K562 (cell line): ENCODE measurements around the gene NECTIN3. TPM values are rescaled to one million over a fixed set of nuclear protein-coding genes. Genes with fewer than 3 reads are reported as not detected.

Experiments
- ATAC-seq: fragments of 200-7000 bp; cut with Tn5 transposase; 3 replicates; pipeline ENCODE4 v1.9.1; 2020; ENCODE audit warnings: moderate library complexity
- BruUV-seq: library from RNA; stranded (reverse); fragments of 400-500 nt; replicated peaks from 2 replicates; lab custom pipeline; 2021; lab: Mats Ljungman, UMichigan
- CTCF ChIA-PET: fragments of 300-600 bp; formaldehyde crosslinking; extraction: SDS; loops from one replicate; lab custom pipeline; 2021; ENCODE audit warnings: low intra/inter-chr PET ratio; lab: Yijun Ruan, JAX
- POLR2A ChIA-PET: fragments of 300-600, 350-650 bp; sonication (Branson Sonifier 250); formaldehyde crosslinking; extraction: SDS; loops from one replicate; lab custom pipeline; 2021; ENCODE audit warnings: antibody characterized with exemption, inconsistent platforms; lab: Yijun Ruan, JAX
- DNase-seq, 4 experiments: peaks; one replicate each; pipeline versions ENCODE4 v3.0.0 to v3.0.0-alpha.2; 2011 to 2018; ENCODE audit warnings: low spot score in 3 of 4, mixed read lengths in 3 of 4; ENCODE audit errors: extremely low read depth in 1 of 4
- FAIRE-seq: peaks from 2 replicates; lab custom pipeline; 2011; peaks lifted over from hg19 to GRCh38; lab: Jason Lieb, UNC
- H2AFZ ChIP-seq: 2 replicates; pipeline ENCODE4 v1.6.0; 2011; ENCODE audit warnings: low read depth, low read length, control low read depth, inconsistent platforms
- H3K27ac ChIP-seq: fragments of 200-600 bp; 3 replicates; pipeline ENCODE4 v1.8.0; 2011; ENCODE audit warnings: low read depth, mild to moderate bottlenecking, control low read depth, inconsistent platforms, low read length, moderate library complexity, mixed read lengths; ENCODE audit errors: extremely low read depth
- H3K27me3 ChIP-seq, 2 experiments: fragments of 300-600 bp in 1 of 2; 2 replicates in 1 of 2; 3 replicates in 1 of 2; pipeline versions ENCODE4 v1.6.0 to v1.8.0; 2011; ENCODE audit warnings: inconsistent platforms in 2 of 2, low read length in 2 of 2, mild to moderate bottlenecking in 1 of 2, mixed read lengths in 1 of 2, moderate library complexity in 1 of 2; ENCODE audit not compliant: control insufficient read depth in 2 of 2, insufficient read depth in 2 of 2
- H3K36me3 ChIP-seq: fragments of 300-600 bp; 3 replicates; pipeline ENCODE4 v1.8.0; 2011; ENCODE audit warnings: mild to moderate bottlenecking, low read length, inconsistent platforms; ENCODE audit not compliant: control insufficient read depth, insufficient read depth
- H3K4me1 ChIP-seq, 2 experiments: fragments of 200-600 bp in 1 of 2; replicated peaks in 1 of 2; 2 replicates in 1 of 2; 3 replicates in 1 of 2; pipeline versions ENCODE4 v1.5.1 to v1.8.0; 2011; ENCODE audit warnings: inconsistent platforms in 2 of 2, low read length in 2 of 2, mild to moderate bottlenecking in 1 of 2, mixed read lengths in 1 of 2, moderate library complexity in 1 of 2; ENCODE audit not compliant: control insufficient read depth in 2 of 2, insufficient read depth in 2 of 2
- H3K4me2 ChIP-seq: 2 replicates; pipeline ENCODE4 v1.6.1; 2011; ENCODE audit warnings: low read length, control low read depth, inconsistent platforms, mixed read lengths; ENCODE audit not compliant: insufficient read depth
- H3K4me3 ChIP-seq: fragments of 200-600 bp; sonication (generic), shearing (Covaris generic); 2 replicates; pipeline ENCODE4 v1.5.1; 2016; ENCODE audit warnings: control low read depth, inconsistent platforms
- H3K79me2 ChIP-seq: fragments of 200-600 bp; 3 replicates; pipeline ENCODE4 v1.8.0; 2011; ENCODE audit warnings: low read length, inconsistent platforms; ENCODE audit not compliant: control insufficient read depth, insufficient read depth
- H3K9ac ChIP-seq, 2 experiments: 2 replicates each; pipeline versions ENCODE4 v1.6.0 to v1.6.1; 2011; ENCODE audit warnings: low read depth in 2 of 2, low read length in 2 of 2, control low read depth in 1 of 2, inconsistent platforms in 1 of 2, mild to moderate bottlenecking in 1 of 2, mixed read lengths in 1 of 2; ENCODE audit not compliant: insufficient read depth in 1 of 2
- H3K9me1 ChIP-seq: one replicate; pipeline ENCODE4 v1.6.0; 2011; ENCODE audit warnings: inconsistent platforms, mild to moderate bottlenecking, low read length, moderate library complexity; ENCODE audit not compliant: control insufficient read depth, insufficient read depth
- H3K9me3 ChIP-seq: replicated peaks from 2 replicates; pipeline ENCODE4 v1.5.1; 2011; ENCODE audit warnings: low read depth, low read length, inconsistent platforms; ENCODE audit not compliant: control insufficient read depth, insufficient read depth
- H4K20me1 ChIP-seq: replicated peaks from 2 replicates; pipeline ENCODE4 v1.6.1; 2011; ENCODE audit warnings: low read length, inconsistent platforms, mixed read lengths; ENCODE audit not compliant: control insufficient read depth, insufficient read depth
- BACH1 ChIP-seq: fragments of 200-800 bp; sonication (Bioruptor generic); IDR thresholded peaks from 2 replicates; pipeline ENCODE4 v1.6.1; 2016; ENCODE audit warnings: missing genetic modification characterization, missing compliant biosample characterization
- CEBPG ChIP-seq, 3 experiments: fragments of 200-800 bp in 1 of 3; sonication (Bioruptor generic) in 1 of 3; sonication (generic) in 1 of 3; formaldehyde crosslinking in 1 of 3; IDR thresholded peaks in 2 of 3; conservative IDR thresholded peaks in 1 of 3; 2 replicates each; pipeline versions ENCODE4 v1.6.1 to v1.8.0; 2016 to 2022; ENCODE audit warnings: missing compliant biosample characterization in 2 of 3, missing genetic modification characterization in 2 of 3, mild to moderate bottlenecking in 1 of 3, missing genetic modification reagents in 1 of 3
- DDX20 ChIP-seq: fragments of 450-650 bp; IDR thresholded peaks from 2 replicates; pipeline ENCODE4 v1.6.1; 2016; ENCODE audit warnings: missing genetic modification characterization, low read depth, mild to moderate bottlenecking, missing compliant biosample characterization, moderate library complexity
- FOXJ3 ChIP-seq: sonication (generic); formaldehyde crosslinking; IDR thresholded peaks from 2 replicates; pipeline ENCODE4 v1.4.0; 2020; ENCODE audit warnings: mild to moderate bottlenecking, missing genetic modification reagents
- KAT8 ChIP-seq: fragments of 450-650 bp; IDR thresholded peaks from 2 replicates; pipeline ENCODE4 v1.6.1; 2016; ENCODE audit warnings: low read depth, mild to moderate bottlenecking
- MIER1 ChIP-seq: fragments of 450-650 bp; IDR thresholded peaks from 2 replicates; pipeline ENCODE4 v1.6.1; 2016; ENCODE audit warnings: antibody characterized with exemption, mild to moderate bottlenecking, low read depth
- PCBP2 ChIP-seq: fragments of 200-400 bp; formaldehyde crosslinking; IDR thresholded peaks from 2 replicates; pipeline ENCODE4 v1.6.1; 2018; ENCODE audit warnings: low read length, low read depth, mild to moderate bottlenecking, moderate library complexity; ENCODE audit not compliant: poor library complexity, severe bottlenecking
- SIN3B ChIP-seq: fragments of 450-650 bp; IDR thresholded peaks from 2 replicates; pipeline ENCODE4 v1.6.1; 2017; ENCODE audit warnings: low read depth, mild to moderate bottlenecking, moderate library complexity
- SRSF3 ChIP-seq: fragments of 200-400 bp; formaldehyde crosslinking; IDR thresholded peaks from 2 replicates; pipeline ENCODE4 v1.6.1; 2016; ENCODE audit warnings: mild to moderate bottlenecking, low read length, moderate library complexity; ENCODE audit not compliant: insufficient read depth
- WGBS: fragments of 100-300 bp; shearing (Covaris generic); methylation state at CpG from one replicate; pipeline ENCODE4 v1.1.6; 2016; ENCODE audit warnings: low coverage, mixed read lengths; ENCODE audit not compliant: insufficient coverage; ENCODE audit errors: missing lambda C conversion rate; 5-methylcytosine and 5-hydroxymethylcytosine counted together
- in situ Hi-C: fragments of 300-500 bp; cut with MboI; formaldehyde crosslinking; loops from 4 replicates; pipeline ENCODE4 v1.15.0; 2018; ENCODE audit warnings: inconsistent platforms, mixed read lengths
- intact Hi-C: fragments of 100-400 bp; cut with micrococcal nuclease; formaldehyde crosslinking; loops from 2 replicates; pipeline ENCODE4 v1.14.2; 2022
- polyA plus RNA-seq, 8 experiments: library from polyadenylated mRNA; depleted of rRNA in 4 of 8; stranded (reverse) in 5 of 8; unstranded in 3 of 8; fragments of >200 nt; fragmentation: Nextera tagmentation in 2 of 8; fragmentation: Illumina TruSeq in 1 of 8; extraction: Ambion mirVana in 2 of 8; extraction: Trizol in 1 of 8; gene quantifications; 2 replicates each; pipeline versions ENCODE4 v1.2.1 to v1.2.3, GENCODE V29; 2011 to 2014; ENCODE audit warnings: inconsistent platforms in 1 of 8, missing spikeins in 1 of 8
- total RNA-seq, 7 experiments: library from RNA; depleted of rRNA in 6 of 7; stranded (reverse); fragments of >200 nt in 6 of 7; fragmentation: Illumina TruSeq in 2 of 7; extraction: Trizol in 2 of 7; gene quantifications; 2 replicates each; pipeline versions ENCODE4 v1.2.1 to v1.2.3, GENCODE V29; 2011 to 2021; ENCODE audit warnings: low replicate concordance in 1 of 7
- TF ChIP-seq, protein P1 (sequence below): fragments of 150-350 bp; IDR thresholded peaks from 2 replicates; pipeline ENCODE4 v1.6.1; 2014; ENCODE audit warnings: low read depth, mild to moderate bottlenecking, low read length, borderline replicate concordance
- TF ChIP-seq, protein P2 (sequence below): sonication (generic); formaldehyde crosslinking; IDR thresholded peaks from 2 replicates; pipeline ENCODE4 v1.8.0; 2022; ENCODE audit warnings: missing genetic modification reagents, mild to moderate bottlenecking, moderate library complexity, borderline replicate concordance
- TF ChIP-seq, protein P3 (sequence below): IDR thresholded peaks from 3 replicates; pipeline ENCODE4 v1.6.1; 2011; ENCODE audit warnings: borderline replicate concordance, mild to moderate bottlenecking; ENCODE audit not compliant: insufficient read length, insufficient read depth

Gene NECTIN3
- total and polyA plus RNA-seq, 9 of the 15 experiments (the other 6 are each of a cell fraction or from before 2014, with no cell fraction given) = 0.16 TPM; not detected in 8

DNA sequence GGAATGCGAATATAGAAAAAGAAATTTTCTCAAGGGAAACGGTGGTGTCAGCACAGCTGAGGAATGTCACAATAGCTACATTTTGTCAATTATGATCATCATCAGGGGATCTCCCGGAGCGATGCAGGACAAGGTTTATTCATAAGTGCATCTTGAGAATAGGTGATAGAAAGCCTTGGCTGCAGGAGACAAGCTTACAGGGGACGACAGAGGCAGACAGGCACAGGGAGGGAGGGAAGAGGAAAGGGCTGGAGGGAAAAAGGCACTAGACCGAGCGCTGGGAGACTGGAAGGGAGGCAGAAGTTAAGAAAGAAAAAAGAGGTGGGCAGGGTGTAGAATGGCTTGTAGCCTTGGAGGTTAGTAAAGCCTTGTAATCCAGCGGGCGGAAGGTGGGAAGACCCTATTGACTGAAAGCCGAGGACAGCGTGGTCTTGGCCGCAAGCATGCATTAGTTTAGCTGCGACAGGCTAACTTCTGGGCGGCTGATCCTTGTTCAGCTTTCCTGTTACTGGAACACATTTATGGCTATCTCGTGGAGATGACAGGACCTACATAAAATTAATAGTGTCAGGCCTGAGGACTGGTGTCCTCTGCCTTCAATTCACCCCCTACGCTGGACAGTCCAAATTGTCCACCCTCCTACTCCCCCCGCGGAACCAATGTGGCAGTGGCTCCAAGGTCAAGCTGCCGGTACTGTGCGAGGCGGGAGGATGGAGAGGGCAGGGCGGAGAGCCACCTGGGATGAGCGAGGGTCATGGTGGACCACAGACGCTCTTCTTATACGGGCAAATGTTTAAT lies 1.4 kb upstream of the NECTIN3 start:
- Histone ChIP-seq H4K20me1 (no peaks in the 10 kb centered on the region), H3K36me3 (no peaks in the 10 kb centered on the region), H3K9me3 (no peaks in the 10 kb centered on the region), H3K4me1 (peaks cover 0 to 12% of the 10 kb centered on the region in 2 experiments; a peak in 2 of 5 replicates), H2AFZ (no peak overlapping the region), H3K79me2 (no peaks in the 10 kb centered on the region), H3K4me2 (no peak overlapping the region), H3K27me3 (peaks cover 3 to 17% of the 10 kb centered on the region in 2 experiments; a peak in 2 of 5 replicates), H3K9ac (no peak overlapping the region), H3K27ac (no peak overlapping the region), H3K4me3 (no peak overlapping the region), H3K9me1 (no peaks in the 10 kb centered on the region)
- POLR2A ChIA-PET = no interaction called here
- FAIRE-seq = no peak
- DNase-seq = no peak
- no peak for ATAC-seq
- 4% methylated on average over 18 of the region's 25 CpGs for WGBS
- in situ Hi-C loops = no loop called here
- CTCF ChIA-PET = no interaction called here
- intact Hi-C loops = no loop called here
- BruUV-seq = no TSS peak
- no peak for TF ChIP-seq CEBPG (CRISPR knock-in tag; IDR thresholded peaks at IDR 0.05)
- no peak for TF ChIP-seq CEBPG (tag; conservative IDR thresholded peaks at IDR 0.05 in 1 of 2, IDR thresholded peaks at IDR 0.05 in 1 of 2)
- TF ChIP-seq SIN3B = no peak
- TF ChIP-seq MIER1 = no peak
- no peak for TF ChIP-seq BACH1 (tag)
- TF ChIP-seq, protein P1, sequence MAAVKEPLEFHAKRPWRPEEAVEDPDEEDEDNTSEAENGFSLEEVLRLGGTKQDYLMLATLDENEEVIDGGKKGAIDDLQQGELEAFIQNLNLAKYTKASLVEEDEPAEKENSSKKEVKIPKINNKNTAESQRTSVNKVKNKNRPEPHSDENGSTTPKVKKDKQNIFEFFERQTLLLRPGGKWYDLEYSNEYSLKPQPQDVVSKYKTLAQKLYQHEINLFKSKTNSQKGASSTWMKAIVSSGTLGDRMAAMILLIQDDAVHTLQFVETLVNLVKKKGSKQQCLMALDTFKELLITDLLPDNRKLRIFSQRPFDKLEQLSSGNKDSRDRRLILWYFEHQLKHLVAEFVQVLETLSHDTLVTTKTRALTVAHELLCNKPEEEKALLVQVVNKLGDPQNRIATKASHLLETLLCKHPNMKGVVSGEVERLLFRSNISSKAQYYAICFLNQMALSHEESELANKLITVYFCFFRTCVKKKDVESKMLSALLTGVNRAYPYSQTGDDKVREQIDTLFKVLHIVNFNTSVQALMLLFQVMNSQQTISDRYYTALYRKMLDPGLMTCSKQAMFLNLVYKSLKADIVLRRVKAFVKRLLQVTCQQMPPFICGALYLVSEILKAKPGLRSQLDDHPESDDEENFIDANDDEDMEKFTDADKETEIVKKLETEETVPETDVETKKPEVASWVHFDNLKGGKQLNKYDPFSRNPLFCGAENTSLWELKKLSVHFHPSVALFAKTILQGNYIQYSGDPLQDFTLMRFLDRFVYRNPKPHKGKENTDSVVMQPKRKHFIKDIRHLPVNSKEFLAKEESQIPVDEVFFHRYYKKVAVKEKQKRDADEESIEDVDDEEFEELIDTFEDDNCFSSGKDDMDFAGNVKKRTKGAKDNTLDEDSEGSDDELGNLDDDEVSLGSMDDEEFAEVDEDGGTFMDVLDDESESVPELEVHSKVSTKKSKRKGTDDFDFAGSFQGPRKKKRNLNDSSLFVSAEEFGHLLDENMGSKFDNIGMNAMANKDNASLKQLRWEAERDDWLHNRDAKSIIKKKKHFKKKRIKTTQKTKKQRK = no peak
- no peak for TF ChIP-seq FOXJ3 (CRISPR knock-in tag)
- no peak for TF ChIP-seq KAT8
- TF ChIP-seq, protein P2, sequence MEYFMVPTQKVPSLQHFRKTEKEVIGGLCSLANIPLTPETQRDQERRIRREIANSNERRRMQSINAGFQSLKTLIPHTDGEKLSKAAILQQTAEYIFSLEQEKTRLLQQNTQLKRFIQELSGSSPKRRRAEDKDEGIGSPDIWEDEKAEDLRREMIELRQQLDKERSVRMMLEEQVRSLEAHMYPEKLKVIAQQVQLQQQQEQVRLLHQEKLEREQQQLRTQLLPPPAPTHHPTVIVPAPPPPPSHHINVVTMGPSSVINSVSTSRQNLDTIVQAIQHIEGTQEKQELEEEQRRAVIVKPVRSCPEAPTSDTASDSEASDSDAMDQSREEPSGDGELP (CRISPR knock-in tag) = no peak
- TF ChIP-seq, protein P3, sequence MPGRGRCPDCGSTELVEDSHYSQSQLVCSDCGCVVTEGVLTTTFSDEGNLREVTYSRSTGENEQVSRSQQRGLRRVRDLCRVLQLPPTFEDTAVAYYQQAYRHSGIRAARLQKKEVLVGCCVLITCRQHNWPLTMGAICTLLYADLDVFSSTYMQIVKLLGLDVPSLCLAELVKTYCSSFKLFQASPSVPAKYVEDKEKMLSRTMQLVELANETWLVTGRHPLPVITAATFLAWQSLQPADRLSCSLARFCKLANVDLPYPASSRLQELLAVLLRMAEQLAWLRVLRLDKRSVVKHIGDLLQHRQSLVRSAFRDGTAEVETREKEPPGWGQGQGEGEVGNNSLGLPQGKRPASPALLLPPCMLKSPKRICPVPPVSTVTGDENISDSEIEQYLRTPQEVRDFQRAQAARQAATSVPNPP = no peak
- no peak for TF ChIP-seq PCBP2
- TF ChIP-seq SRSF3 = no peak
- no peak for TF ChIP-seq DDX20
